K562 (cell line): ENCODE measurements around the gene CRX. TPM values are rescaled to one million over a fixed set of nuclear protein-coding genes. Genes with fewer than 3 reads are reported as not detected.

Experiments used
- ATAC-seq: fragments of 200-7000 bp; cut with Tn5 transposase; 3 replicates; pipeline ENCODE4 v1.9.1; 2020; ENCODE audit warnings: moderate library complexity
- BruUV-seq: library from RNA; stranded (reverse); fragments of 400-500 nt; replicated peaks from 2 replicates; lab custom pipeline; 2021; lab: Mats Ljungman, UMichigan
- CTCF ChIA-PET: fragments of 300-600 bp; formaldehyde crosslinking; extraction: SDS; loops from one replicate; lab custom pipeline; 2021; ENCODE audit warnings: low intra/inter-chr PET ratio; lab: Yijun Ruan, JAX
- POLR2A ChIA-PET: fragments of 300-600, 350-650 bp; sonication (Branson Sonifier 250); formaldehyde crosslinking; extraction: SDS; loops from one replicate; lab custom pipeline; 2021; ENCODE audit warnings: antibody characterized with exemption, inconsistent platforms; lab: Yijun Ruan, JAX
- DNase-seq, 4 experiments: peaks; one replicate each; pipeline versions ENCODE4 v3.0.0 to v3.0.0-alpha.2; 2011 to 2018; ENCODE audit warnings: low spot score in 3 of 4, mixed read lengths in 3 of 4; ENCODE audit errors: extremely low read depth in 1 of 4
- FAIRE-seq: peaks from 2 replicates; lab custom pipeline; 2011; peaks lifted over from hg19 to GRCh38; lab: Jason Lieb, UNC
- H2AFZ ChIP-seq: 2 replicates; pipeline ENCODE4 v1.6.0; 2011; ENCODE audit warnings: low read depth, low read length, control low read depth, inconsistent platforms
- H3K27ac ChIP-seq: fragments of 200-600 bp; 3 replicates; pipeline ENCODE4 v1.8.0; 2011; ENCODE audit warnings: low read depth, mild to moderate bottlenecking, control low read depth, inconsistent platforms, low read length, moderate library complexity, mixed read lengths; ENCODE audit errors: extremely low read depth
- H3K27me3 ChIP-seq, 2 experiments: fragments of 300-600 bp in 1 of 2; 2 replicates in 1 of 2; 3 replicates in 1 of 2; pipeline versions ENCODE4 v1.6.0 to v1.8.0; 2011; ENCODE audit warnings: inconsistent platforms in 2 of 2, low read length in 2 of 2, mild to moderate bottlenecking in 1 of 2, mixed read lengths in 1 of 2, moderate library complexity in 1 of 2; ENCODE audit not compliant: control insufficient read depth in 2 of 2, insufficient read depth in 2 of 2
- H3K36me3 ChIP-seq: fragments of 300-600 bp; 3 replicates; pipeline ENCODE4 v1.8.0; 2011; ENCODE audit warnings: mild to moderate bottlenecking, low read length, inconsistent platforms; ENCODE audit not compliant: control insufficient read depth, insufficient read depth
- H3K4me1 ChIP-seq, 2 experiments: fragments of 200-600 bp in 1 of 2; replicated peaks in 1 of 2; 2 replicates in 1 of 2; 3 replicates in 1 of 2; pipeline versions ENCODE4 v1.5.1 to v1.8.0; 2011; ENCODE audit warnings: inconsistent platforms in 2 of 2, low read length in 2 of 2, mild to moderate bottlenecking in 1 of 2, mixed read lengths in 1 of 2, moderate library complexity in 1 of 2; ENCODE audit not compliant: control insufficient read depth in 2 of 2, insufficient read depth in 2 of 2
- H3K4me2 ChIP-seq: 2 replicates; pipeline ENCODE4 v1.6.1; 2011; ENCODE audit warnings: low read length, control low read depth, inconsistent platforms, mixed read lengths; ENCODE audit not compliant: insufficient read depth
- H3K4me3 ChIP-seq: fragments of 200-600 bp; sonication (generic), shearing (Covaris generic); 2 replicates; pipeline ENCODE4 v1.5.1; 2016; ENCODE audit warnings: control low read depth, inconsistent platforms
- H3K79me2 ChIP-seq: fragments of 200-600 bp; 3 replicates; pipeline ENCODE4 v1.8.0; 2011; ENCODE audit warnings: low read length, inconsistent platforms; ENCODE audit not compliant: control insufficient read depth, insufficient read depth
- H3K9ac ChIP-seq, 2 experiments: 2 replicates each; pipeline versions ENCODE4 v1.6.0 to v1.6.1; 2011; ENCODE audit warnings: low read depth in 2 of 2, low read length in 2 of 2, control low read depth in 1 of 2, inconsistent platforms in 1 of 2, mild to moderate bottlenecking in 1 of 2, mixed read lengths in 1 of 2; ENCODE audit not compliant: insufficient read depth in 1 of 2
- H3K9me1 ChIP-seq: one replicate; pipeline ENCODE4 v1.6.0; 2011; ENCODE audit warnings: inconsistent platforms, mild to moderate bottlenecking, low read length, moderate library complexity; ENCODE audit not compliant: control insufficient read depth, insufficient read depth
- H3K9me3 ChIP-seq: replicated peaks from 2 replicates; pipeline ENCODE4 v1.5.1; 2011; ENCODE audit warnings: low read depth, low read length, inconsistent platforms; ENCODE audit not compliant: control insufficient read depth, insufficient read depth
- H4K20me1 ChIP-seq: replicated peaks from 2 replicates; pipeline ENCODE4 v1.6.1; 2011; ENCODE audit warnings: low read length, inconsistent platforms, mixed read lengths; ENCODE audit not compliant: control insufficient read depth, insufficient read depth
- ASH1L ChIP-seq: fragments of 450-650 bp; IDR thresholded peaks from 2 replicates; pipeline ENCODE4 v1.6.1; 2018; ENCODE audit warnings: borderline replicate concordance, mild to moderate bottlenecking, low read depth; ENCODE audit not compliant: partially characterized antibody
- ELK3 ChIP-seq: fragments of 450-650 bp; formaldehyde crosslinking; IDR thresholded peaks from 2 replicates; pipeline ENCODE4 v1.4.0; 2020; ENCODE audit warnings: mild to moderate bottlenecking
- HMG20A ChIP-seq: fragments of 450-650 bp; formaldehyde crosslinking; conservative IDR thresholded peaks from 2 replicates; pipeline ENCODE4 v1.4.0; 2020; ENCODE audit warnings: mild to moderate bottlenecking, mixed read lengths
- NFXL1 ChIP-seq: fragments of 450-650 bp; formaldehyde crosslinking; IDR thresholded peaks from 2 replicates; pipeline ENCODE4 v1.4.0; 2021; ENCODE audit warnings: mild to moderate bottlenecking
- ZNF143 ChIP-seq: sonication (generic); formaldehyde crosslinking; IDR thresholded peaks from 2 replicates; pipeline ENCODE4 v1.9.0; 2022; ENCODE audit warnings: mild to moderate bottlenecking, missing genetic modification reagents
- ZNF551 ChIP-seq: fragments of 250-450 bp; sonication (Bioruptor Pico); IDR thresholded peaks from 2 replicates; pipeline ENCODE4 v1.5.0; 2021; ENCODE audit warnings: mild to moderate bottlenecking, moderate library complexity
- ZNF57 ChIP-seq: fragments of 450-650 bp; formaldehyde crosslinking; IDR thresholded peaks from 2 replicates; pipeline ENCODE4 v1.4.0; 2020; ENCODE audit warnings: mild to moderate bottlenecking, moderate library complexity
- ZNF717 ChIP-seq: fragments of 250-450 bp; sonication (Bioruptor Pico); IDR thresholded peaks from 2 replicates; pipeline ENCODE4 v1.5.0; 2021
- WGBS: fragments of 100-300 bp; shearing (Covaris generic); methylation state at CpG from one replicate; pipeline ENCODE4 v1.1.6; 2016; ENCODE audit warnings: low coverage, mixed read lengths; ENCODE audit not compliant: insufficient coverage; ENCODE audit errors: missing lambda C conversion rate; 5-methylcytosine and 5-hydroxymethylcytosine counted together
- in situ Hi-C: fragments of 300-500 bp; cut with MboI; formaldehyde crosslinking; loops from 4 replicates; pipeline ENCODE4 v1.15.0; 2018; ENCODE audit warnings: inconsistent platforms, mixed read lengths
- intact Hi-C: fragments of 100-400 bp; cut with micrococcal nuclease; formaldehyde crosslinking; loops from 2 replicates; pipeline ENCODE4 v1.14.2; 2022
- polyA plus RNA-seq, 8 experiments: library from polyadenylated mRNA; depleted of rRNA in 4 of 8; stranded (reverse) in 5 of 8; unstranded in 3 of 8; fragments of >200 nt; fragmentation: Nextera tagmentation in 2 of 8; fragmentation: Illumina TruSeq in 1 of 8; extraction: Ambion mirVana in 2 of 8; extraction: Trizol in 1 of 8; gene quantifications; 2 replicates each; pipeline versions ENCODE4 v1.2.1 to v1.2.3, GENCODE V29; 2011 to 2014; ENCODE audit warnings: inconsistent platforms in 1 of 8, missing spikeins in 1 of 8
- total RNA-seq, 7 experiments: library from RNA; depleted of rRNA in 6 of 7; stranded (reverse); fragments of >200 nt in 6 of 7; fragmentation: Illumina TruSeq in 2 of 7; extraction: Trizol in 2 of 7; gene quantifications; 2 replicates each; pipeline versions ENCODE4 v1.2.1 to v1.2.3, GENCODE V29; 2011 to 2021; ENCODE audit warnings: low replicate concordance in 1 of 7

Gene CRX
- total and polyA plus RNA-seq, 9 of the 15 experiments (the other 6 are each of a cell fraction or from before 2014, with no cell fraction given) = 0.01 TPM; not detected in 8

- H4K20me1 ChIP-seq = no peaks in the 10 kb centered on the region
- intact Hi-C loops = no loop called here
- in situ Hi-C loops = no loop called here
- H3K79me2 ChIP-seq = no peaks in the 10 kb centered on the region
- no peak overlapping the region for H3K27ac ChIP-seq
- no peak for DNase-seq
- no peak for FAIRE-seq
- H3K36me3 ChIP-seq = no peaks in the 10 kb centered on the region
- H3K9ac ChIP-seq = no peak overlapping the region
- TF ChIP-seq ZNF551 (no peak), ZNF57 (CRISPR knock-in tag) (no peak), HMG20A (no peak), ZNF717 (no peak), ZNF143 (CRISPR knock-in tag) (no peak), NFXL1 (CRISPR knock-in tag) (no peak), ELK3 (no peak), ASH1L (no peak)
- no peaks in the 10 kb centered on the region; a peak in 1 of 5 replicates for H3K4me1 ChIP-seq
- ChIA-PET POLR2A (interaction anchor here (0.8 kb wide), 1 partner anchor 31 kb away, joined by 4 read pairs; no protein-coding TSS in a partner anchor), CTCF (no interaction called here)
- no TSS peak for BruUV-seq
- H3K27me3 ChIP-seq = peaks cover 8 to 12% of the 10 kb centered on the region in 2 experiments
- H2AFZ ChIP-seq = no peak overlapping the region
- no peaks in the 10 kb centered on the region for H3K9me1 ChIP-seq
- no peak; the same call in 2 of the 3 replicates for ATAC-seq
- H3K4me2 ChIP-seq = no peak overlapping the region
- no peak overlapping the region for H3K4me3 ChIP-seq
- 0 out of 2 replicates have a peak, but pooled peaks cover 2% of the 10 kb centered on the region for H3K9me3 ChIP-seq
- 4% methylated on average over 14 of the region's 14 CpGs for WGBS
Observed at GRCh38 chr19:47797996-47798903, 23.5 kb upstream of the CRX start.
